PC-3 (cell line): ENCODE results near the gene WDR27.

Source experiments
- CTCF ChIP-seq: fragments of 300-600 bp; sonication (generic); conservative IDR thresholded peaks from 2 replicates; pipeline ENCODE4 v1.5.1; 2017; ENCODE audit warnings: antibody characterized with exemption, low read depth, mild to moderate bottlenecking, low read length
- EZH2 ChIP-seq: fragments of 300-600 bp; sonication (generic); IDR thresholded peaks from one replicate; pipeline ENCODE4 v1.6.1; 2017; ENCODE audit warnings: antibody characterized with exemption, mild to moderate bottlenecking, low read length; ENCODE audit not compliant: unreplicated experiment

- peak; percentile 42; the same call in 1 of the 2 replicates for TF ChIP-seq CTCF
- no peak for TF ChIP-seq EZH2
Observed at GRCh38 chr6:169520104-169520503, 181.7 kb downstream of the WDR27 start.
